Measurements from ENCODE around the gene DEFB131A. TPM values are rescaled to one million over a fixed set of nuclear protein-coding genes. Genes with fewer than 3 reads are reported as not detected.
"Not testable (repeated sequence)": the region's sequence is repeated elsewhere in the genome, so short reads cannot be mapped to it uniquely, and the experiment has no call there.

DEFB131A gene, protein sequence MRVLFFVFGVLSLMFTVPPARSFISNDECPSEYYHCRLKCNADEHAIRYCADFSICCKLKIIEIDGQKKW
- total RNA-seq, result not detected

DNA sequence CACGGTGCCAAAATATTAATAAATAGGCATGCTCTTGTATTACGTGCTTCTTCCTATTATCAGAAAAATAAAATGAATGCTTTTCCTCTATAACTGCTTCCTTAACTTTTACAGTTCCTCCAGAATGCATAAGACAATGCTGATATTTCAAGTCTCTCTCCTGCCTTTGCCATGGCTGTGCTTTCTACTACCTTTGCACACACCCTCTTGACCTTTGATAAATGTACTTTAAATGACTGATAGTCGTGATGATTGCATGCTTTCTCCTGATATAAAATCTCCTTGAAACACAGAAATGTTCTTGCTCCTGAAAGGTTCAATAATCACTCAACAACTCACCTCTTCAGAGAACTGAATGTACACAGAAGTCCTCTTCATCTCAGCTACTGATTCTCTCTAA, at the start of gene DEFB131A:
DEFB131A (plus strand) TSS at position 301 of the 400 bp plus-strand sequence. CDS start 120 bp downstream, outside the sequence.
- H3K27ac ChIP-seq; H3K9me3 ChIP-seq; H3K4me3 ChIP-seq; H3K27me3 ChIP-seq; DNase-seq (ENCODE audit: low spot score in 2 of 2); H3K36me3 ChIP-seq; H3K4me1 ChIP-seq: not testable (repeated sequence)
- 54% methylated on average over 3 of the region's 3 CpGs for WGBS

DNA sequence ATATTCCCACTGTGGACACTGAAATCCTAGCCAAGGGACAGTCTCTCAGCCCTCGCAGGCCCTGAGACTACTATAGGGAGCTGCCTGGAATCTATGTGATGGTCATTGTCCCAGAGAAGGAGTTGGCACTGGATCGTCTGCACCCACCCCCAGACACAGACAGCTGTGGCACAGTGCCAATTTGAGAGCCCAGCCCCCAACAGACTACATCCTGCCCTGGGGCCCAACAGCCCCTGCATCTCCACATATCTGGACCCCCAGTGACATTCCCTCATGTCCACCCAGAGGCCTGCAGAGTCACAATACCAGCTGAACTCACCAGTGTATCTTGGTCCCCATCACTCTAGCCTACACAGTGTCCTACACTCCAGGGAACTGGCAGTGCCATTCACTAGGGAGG, 38.4 kb upstream of the DEFB131A start:
- 74% methylated on average over 2 of the region's 2 CpGs for WGBS
- H3K9me3 ChIP-seq; H3K27me3 ChIP-seq; H3K4me3 ChIP-seq; H3K27ac ChIP-seq; H3K36me3 ChIP-seq; H3K4me1 ChIP-seq; DNase-seq (ENCODE audit: low spot score in 2 of 2): not testable (repeated sequence)

DNA sequence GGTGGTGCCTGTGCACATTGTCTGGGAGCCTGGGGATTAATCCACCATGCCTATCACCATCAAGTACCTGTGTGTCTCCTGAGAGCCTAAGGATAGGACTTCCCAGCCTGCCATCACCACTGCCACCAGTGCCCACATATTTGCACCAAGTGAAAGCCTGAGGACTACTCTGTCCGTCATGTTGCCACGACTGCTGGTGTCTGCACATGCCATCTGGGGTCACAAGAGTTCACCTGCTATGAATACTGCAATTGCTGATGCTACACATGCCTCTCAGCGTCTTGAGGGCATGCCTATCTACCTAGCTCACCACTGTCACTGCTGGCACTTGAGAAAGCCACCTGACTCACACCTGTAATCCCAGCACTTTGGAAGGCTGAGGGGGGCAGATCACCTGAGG, 37.7 kb upstream of the DEFB131A start:
- H3K36me3 ChIP-seq; H3K4me1 ChIP-seq; H3K4me3 ChIP-seq; H3K27me3 ChIP-seq; H3K27ac ChIP-seq; DNase-seq (ENCODE audit: low spot score in 2 of 2); H3K9me3 ChIP-seq: not testable (repeated sequence)
- 54% methylated on average over 3 of the region's 3 CpGs for WGBS

DNA sequence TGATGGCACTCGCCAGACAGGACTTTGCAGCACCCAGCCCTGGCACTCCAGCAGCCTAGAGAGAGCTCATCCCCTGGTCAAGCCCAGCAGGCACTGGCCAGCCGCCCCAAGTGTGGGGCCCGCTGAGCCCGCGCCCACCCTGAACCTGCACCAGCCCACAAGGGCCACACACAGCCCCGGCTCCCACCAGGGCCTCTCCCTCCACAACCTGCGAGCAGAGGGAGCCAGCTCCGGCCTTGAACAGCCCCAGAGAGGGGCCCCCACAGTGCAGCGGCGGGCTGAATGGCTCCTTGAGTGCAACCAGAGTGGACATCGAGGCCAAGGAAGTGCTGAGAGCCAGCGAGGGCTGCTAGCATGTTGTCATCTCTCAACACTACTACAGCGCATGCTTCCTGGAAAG, 34.4 kb upstream of the DEFB131A start:
- DNase-seq (ENCODE audit: low spot score in 2 of 2), result no peak
- Histone ChIP-seq H3K27me3 (no peaks in the 10 kb centered on the region), H3K4me3 (no peak overlapping the region), H3K4me1 (no peaks in the 10 kb centered on the region), H3K27ac (no peak overlapping the region), H3K36me3 (no peaks in the 10 kb centered on the region), H3K9me3 (no peaks in the 10 kb centered on the region)
- TF ChIP-seq, protein P1, sequence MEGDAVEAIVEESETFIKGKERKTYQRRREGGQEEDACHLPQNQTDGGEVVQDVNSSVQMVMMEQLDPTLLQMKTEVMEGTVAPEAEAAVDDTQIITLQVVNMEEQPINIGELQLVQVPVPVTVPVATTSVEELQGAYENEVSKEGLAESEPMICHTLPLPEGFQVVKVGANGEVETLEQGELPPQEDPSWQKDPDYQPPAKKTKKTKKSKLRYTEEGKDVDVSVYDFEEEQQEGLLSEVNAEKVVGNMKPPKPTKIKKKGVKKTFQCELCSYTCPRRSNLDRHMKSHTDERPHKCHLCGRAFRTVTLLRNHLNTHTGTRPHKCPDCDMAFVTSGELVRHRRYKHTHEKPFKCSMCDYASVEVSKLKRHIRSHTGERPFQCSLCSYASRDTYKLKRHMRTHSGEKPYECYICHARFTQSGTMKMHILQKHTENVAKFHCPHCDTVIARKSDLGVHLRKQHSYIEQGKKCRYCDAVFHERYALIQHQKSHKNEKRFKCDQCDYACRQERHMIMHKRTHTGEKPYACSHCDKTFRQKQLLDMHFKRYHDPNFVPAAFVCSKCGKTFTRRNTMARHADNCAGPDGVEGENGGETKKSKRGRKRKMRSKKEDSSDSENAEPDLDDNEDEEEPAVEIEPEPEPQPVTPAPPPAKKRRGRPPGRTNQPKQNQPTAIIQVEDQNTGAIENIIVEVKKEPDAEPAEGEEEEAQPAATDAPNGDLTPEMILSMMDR (IDR thresholded peaks at IDR 0.05), result no peak
- no peak for TF ChIP-seq POLR2AphosphoS5 (IDR thresholded peaks at IDR 0.05)
- TF ChIP-seq EP300 (IDR thresholded peaks at IDR 0.05), result no peak
- TF ChIP-seq POLR2A (IDR thresholded peaks at IDR 0.05), result no peak
- WGBS, result 97% methylated on average over 7 of the region's 13 CpGs

DNA sequence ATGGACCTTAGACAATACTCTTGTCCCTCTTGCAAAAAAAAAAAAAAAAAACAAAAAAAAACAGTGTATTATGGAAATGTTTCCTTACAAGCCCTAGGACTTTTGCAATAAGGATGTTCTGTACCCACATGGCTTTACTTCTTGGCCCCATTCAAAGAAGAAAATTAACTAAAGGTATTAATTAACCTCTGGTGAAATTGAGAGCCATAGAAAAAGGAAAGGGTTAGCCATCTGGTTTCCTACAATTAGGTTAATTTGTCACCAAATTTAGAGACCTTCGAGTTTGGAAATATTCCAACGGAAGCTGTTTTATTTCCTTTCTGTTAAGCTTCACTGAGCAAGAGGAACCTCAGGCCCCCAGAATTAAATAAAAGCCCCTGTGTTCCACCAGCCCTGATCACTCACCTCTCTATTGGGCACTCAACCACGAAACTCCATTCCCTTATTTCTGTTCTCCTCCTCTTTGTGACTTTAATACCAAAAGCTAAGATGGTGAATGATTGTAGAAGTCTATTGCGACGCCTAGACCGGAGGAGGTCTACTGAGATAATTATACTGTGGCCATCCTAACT, 22.2 kb upstream of the DEFB131A start:
- H3K27ac ChIP-seq; H3K27me3 ChIP-seq; H3K36me3 ChIP-seq; H3K4me3 ChIP-seq; H3K4me1 ChIP-seq; H3K9me3 ChIP-seq; DNase-seq (ENCODE audit: low spot score in 2 of 2): not testable (repeated sequence)
- WGBS, result 77% methylated on average over 6 of the region's 6 CpGs

DNA sequence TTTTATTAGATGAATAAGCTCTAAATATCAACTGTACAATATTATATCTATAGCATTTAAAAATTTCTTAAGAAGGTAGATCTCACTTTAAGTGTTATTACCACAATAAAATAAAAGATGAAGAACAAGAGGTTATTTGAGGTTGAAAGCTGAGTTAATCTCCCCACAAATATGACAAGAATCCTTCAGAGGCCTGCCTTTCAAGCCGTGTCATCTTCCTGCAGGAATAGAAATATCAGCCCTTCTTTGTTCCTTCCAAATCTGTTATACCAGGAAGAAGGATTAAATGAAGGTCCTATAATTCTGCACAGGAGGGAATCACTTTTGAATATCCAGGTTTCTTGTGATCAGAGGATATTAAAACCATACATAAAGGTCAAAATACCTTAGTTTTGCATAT, 18.3 kb upstream of the DEFB131A start:
- H3K4me1 ChIP-seq; H3K36me3 ChIP-seq; H3K27ac ChIP-seq; H3K9me3 ChIP-seq; H3K27me3 ChIP-seq; H3K4me3 ChIP-seq; DNase-seq (ENCODE audit: low spot score in 2 of 2): not testable (repeated sequence)
- WGBS, result 25% methylated on average over 1 of the region's 1 CpG

DNA sequence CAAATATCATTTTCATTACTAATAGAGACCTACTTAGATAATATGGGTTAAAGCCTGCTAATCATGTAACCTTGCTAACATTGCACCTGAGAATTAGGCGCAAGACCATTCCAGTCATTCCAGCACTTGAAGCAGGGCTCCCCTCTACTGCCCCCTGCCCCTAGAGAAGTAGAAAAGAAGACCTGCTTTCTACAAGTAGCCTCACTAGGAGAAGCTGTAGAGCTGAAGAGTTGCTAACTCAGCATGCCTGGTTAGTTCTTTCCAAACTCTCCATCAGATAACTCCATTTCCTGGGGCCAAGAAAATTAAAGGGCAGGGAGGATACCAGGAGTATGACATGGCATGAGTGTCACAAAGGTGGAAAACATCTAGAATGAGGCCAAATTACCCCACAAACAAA, 14.2 kb upstream of the DEFB131A start:
- not testable (repeated sequence) for H3K4me3 ChIP-seq; H3K36me3 ChIP-seq; H3K9me3 ChIP-seq; DNase-seq (ENCODE audit: low spot score in 2 of 2); H3K27me3 ChIP-seq; H3K27ac ChIP-seq; H3K4me1 ChIP-seq
- WGBS, result 75% methylated on average over 1 of the region's 1 CpG

DNA sequence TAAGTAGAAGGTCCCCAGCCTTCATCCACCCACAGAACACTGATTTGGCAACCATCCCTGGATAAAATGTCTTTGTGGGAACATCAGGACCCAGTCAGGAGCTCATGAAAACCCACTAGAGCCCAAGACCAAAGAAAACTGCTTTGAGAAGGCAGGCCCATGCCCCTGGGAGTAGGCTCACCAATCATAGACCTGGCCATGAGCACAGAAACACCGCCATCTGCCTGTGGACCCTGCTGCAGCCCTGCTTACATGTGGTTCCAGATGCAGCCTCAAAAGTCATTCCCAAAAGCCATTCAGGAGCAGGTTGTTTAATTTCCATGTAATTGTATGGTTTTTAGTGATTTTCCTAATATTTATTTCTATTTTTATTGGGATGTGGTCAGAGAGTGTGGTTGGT, 10.9 kb upstream of the DEFB131A start:
- not testable (repeated sequence) for H3K4me1 ChIP-seq; H3K27me3 ChIP-seq; H3K27ac ChIP-seq; H3K36me3 ChIP-seq; H3K4me3 ChIP-seq; DNase-seq (ENCODE audit: low spot score in 2 of 2); H3K9me3 ChIP-seq
- WGBS, result 79% methylated on average over 1 of the region's 1 CpG

DNA sequence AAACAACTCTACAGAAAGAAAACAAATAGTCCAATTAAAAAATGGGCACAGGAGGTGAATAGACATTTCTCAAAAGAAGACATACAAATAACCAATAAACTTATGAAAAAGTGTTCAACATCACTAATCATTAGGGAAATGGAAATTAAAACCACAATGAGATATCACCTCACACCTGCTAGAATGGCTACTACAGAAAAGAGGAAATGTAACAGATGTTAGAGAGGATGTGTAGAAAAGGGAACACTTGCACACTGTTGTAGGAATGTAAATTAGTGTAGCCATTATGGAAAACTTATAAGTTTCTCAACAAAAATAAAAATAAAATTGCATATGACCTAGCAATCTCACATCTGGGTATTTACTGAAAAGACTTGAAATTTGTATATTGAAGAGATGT, 7.5 kb upstream of the DEFB131A start:
- not testable (repeated sequence) for H3K4me1 ChIP-seq; H3K27ac ChIP-seq; H3K9me3 ChIP-seq; H3K27me3 ChIP-seq; H3K4me3 ChIP-seq; H3K36me3 ChIP-seq; DNase-seq (ENCODE audit: low spot score in 2 of 2)

DNA sequence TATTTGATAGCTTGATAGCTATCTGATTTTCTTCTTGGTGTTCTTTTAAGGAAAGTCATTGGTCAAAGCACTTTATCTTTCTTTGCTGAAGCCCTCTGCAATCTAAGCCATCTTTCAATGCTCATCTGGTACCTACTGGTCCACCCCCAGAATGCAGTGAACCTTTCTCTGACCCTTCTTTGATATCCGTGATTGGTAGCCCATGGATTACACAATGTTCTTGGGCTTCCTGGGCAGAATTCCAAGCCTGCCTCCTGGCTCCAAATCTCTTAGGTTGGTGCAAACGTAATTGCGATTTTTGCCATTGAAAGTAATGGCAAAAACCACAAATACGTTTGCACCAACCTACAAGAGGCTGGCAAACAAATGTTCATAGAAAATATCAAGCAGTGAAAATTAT, 1.9 kb upstream of the DEFB131A start:
- H3K36me3 ChIP-seq; H3K4me1 ChIP-seq; H3K27ac ChIP-seq; DNase-seq (ENCODE audit: low spot score in 2 of 2); H3K27me3 ChIP-seq; H3K4me3 ChIP-seq; H3K9me3 ChIP-seq: not testable (repeated sequence)
- 79% methylated on average over 4 of the region's 4 CpGs for WGBS

DNA sequence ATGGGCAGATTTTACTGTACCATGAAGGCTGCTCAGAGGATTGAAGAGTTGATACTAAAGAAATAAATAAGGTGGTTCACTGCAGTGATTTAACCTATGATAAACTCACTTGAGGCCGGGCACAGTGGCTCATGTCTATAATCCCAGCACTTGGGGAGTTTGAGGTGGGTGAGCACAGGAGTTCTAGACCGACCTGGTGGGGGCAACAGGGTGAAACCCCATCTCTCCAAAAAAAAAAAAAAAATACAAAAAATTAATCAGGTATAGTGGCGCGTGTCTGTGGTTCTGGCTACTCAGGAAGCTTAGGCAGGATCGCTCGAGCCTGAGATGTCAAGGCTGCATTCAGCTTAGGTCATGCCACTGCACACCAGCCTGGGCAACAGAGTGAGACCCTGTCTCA, 467 bp downstream of the DEFB131A start:
- not testable (repeated sequence) for H3K27me3 ChIP-seq; H3K27ac ChIP-seq; H3K4me3 ChIP-seq; DNase-seq (ENCODE audit: low spot score in 2 of 2); H3K9me3 ChIP-seq; H3K4me1 ChIP-seq; H3K36me3 ChIP-seq
- WGBS, result 77% methylated on average over 6 of the region's 6 CpGs

DNA sequence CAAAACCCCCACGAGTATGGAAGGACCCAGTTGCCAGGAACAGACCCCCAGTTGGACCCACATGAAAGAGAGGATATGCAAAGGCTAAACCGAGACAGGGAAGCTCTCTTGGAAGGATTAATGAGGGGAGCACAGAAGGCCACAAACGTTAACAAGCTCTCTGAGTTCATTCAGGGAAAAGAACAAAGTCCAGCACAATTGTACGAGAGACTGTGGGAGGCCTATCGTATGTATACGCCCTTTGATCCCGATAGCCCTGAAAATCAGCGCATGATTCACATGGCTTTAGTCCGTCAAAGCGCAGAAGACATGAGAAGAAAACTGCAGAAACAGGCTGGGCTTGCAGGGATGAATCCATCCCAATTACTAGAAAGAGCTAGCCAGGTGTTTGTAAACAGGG, 8.0 kb downstream of the DEFB131A start:
- not testable (repeated sequence) for H3K9me3 ChIP-seq; H3K4me1 ChIP-seq; H3K4me3 ChIP-seq; H3K27me3 ChIP-seq; H3K36me3 ChIP-seq; H3K27ac ChIP-seq; DNase-seq (ENCODE audit: low spot score in 2 of 2)
- WGBS, result 81% methylated on average over 10 of the region's 10 CpGs

DNA sequence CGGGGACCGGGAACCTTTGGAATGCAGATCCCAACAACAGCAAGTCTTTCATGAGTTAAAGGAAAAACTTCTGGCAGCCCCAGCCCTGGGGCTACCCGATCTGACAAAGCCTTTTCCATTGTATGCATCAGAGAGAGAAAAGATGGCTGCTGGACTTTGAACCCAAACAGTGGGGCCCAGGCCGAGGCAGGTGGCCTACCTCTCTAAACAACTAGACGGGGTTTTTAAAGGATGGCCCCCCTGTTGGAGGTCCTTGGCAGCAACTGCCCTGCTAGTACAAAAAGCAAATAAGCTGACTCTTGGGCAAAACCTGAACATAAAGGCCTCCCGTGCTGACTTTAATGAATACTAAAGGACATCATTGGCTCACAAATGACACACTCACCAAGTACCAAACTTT, 10.1 kb downstream of the DEFB131A start:
- not testable (repeated sequence) for H3K36me3 ChIP-seq; H3K27me3 ChIP-seq; H3K27ac ChIP-seq; H3K4me1 ChIP-seq; H3K4me3 ChIP-seq; DNase-seq (ENCODE audit: low spot score in 2 of 2); H3K9me3 ChIP-seq
- 69% methylated on average over 6 of the region's 6 CpGs for WGBS

DNA sequence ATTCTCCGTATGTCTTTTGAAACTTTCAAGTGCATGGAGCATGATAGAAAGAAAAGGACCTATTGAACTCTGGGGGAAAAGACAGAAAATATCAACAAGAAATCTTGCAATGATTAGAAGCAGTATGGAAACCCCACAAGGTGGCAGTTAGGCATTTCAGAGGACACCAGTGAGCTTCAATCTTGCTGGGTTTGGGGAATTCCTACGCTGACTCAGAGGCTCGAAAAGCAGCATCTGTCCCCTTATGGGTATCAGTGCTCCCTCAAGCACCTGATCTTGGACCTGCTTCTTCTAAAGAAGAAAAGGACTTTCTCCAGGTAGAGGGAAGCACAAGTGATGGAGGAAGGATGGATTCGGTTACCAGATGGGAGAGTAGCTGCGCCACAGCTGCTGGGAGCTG, 10.8 kb downstream of the DEFB131A start:
- H3K4me3 ChIP-seq; DNase-seq (ENCODE audit: low spot score in 2 of 2); H3K27ac ChIP-seq; H3K9me3 ChIP-seq; H3K27me3 ChIP-seq; H3K36me3 ChIP-seq; H3K4me1 ChIP-seq: not testable (repeated sequence)
- 57% methylated on average over 5 of the region's 5 CpGs for WGBS

Measured in suprapubic skin (tissue), 4 donors.